Skin epidermis (tissue), 12 donors: ENCODE data around the gene HOXA4.

Experiments used
- H3K27ac ChIP-seq, 21 experiments: fragments of 200-600 bp; sonication (generic) in 11 of 21; one replicate each; pipeline ENCODE4 v1.5.0; 2020; ENCODE audit warnings: mild to moderate bottlenecking in 3 of 21, inconsistent platforms in 2 of 21, moderate library complexity in 2 of 21
- H3K4me3 ChIP-seq, 7 experiments: fragments of 200-600 bp; sonication (generic) in 2 of 7; one replicate each; pipeline ENCODE4 v1.5.0; 2020; ENCODE audit warnings: inconsistent platforms in 2 of 7, mild to moderate bottlenecking in 2 of 7, moderate library complexity in 1 of 7

HOXA4 gene

DNA sequence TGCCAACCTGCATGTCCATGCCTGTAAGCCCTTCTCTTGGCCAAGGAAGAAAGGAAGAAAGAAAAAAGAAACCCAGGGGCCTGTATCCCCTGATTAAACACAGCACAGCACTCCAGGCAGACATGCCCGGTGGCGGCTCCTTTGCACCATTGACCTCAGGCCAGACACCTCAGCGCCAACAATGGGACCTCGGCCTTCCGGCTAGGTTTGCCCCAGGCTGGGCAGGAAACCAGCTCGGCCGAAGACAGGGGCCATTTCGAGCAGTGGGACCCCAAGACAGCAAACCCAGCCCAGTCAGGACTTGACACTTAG lies 40.7 kb upstream of the HOXA4 start:
- peak overlapping the region in 2 of 7 experiments; percentile 5 to 44 for H3K4me3 ChIP-seq
- peak overlapping the region in 7 of 21 experiments; percentile 35 to 97 (median 83) for H3K27ac ChIP-seq

DNA sequence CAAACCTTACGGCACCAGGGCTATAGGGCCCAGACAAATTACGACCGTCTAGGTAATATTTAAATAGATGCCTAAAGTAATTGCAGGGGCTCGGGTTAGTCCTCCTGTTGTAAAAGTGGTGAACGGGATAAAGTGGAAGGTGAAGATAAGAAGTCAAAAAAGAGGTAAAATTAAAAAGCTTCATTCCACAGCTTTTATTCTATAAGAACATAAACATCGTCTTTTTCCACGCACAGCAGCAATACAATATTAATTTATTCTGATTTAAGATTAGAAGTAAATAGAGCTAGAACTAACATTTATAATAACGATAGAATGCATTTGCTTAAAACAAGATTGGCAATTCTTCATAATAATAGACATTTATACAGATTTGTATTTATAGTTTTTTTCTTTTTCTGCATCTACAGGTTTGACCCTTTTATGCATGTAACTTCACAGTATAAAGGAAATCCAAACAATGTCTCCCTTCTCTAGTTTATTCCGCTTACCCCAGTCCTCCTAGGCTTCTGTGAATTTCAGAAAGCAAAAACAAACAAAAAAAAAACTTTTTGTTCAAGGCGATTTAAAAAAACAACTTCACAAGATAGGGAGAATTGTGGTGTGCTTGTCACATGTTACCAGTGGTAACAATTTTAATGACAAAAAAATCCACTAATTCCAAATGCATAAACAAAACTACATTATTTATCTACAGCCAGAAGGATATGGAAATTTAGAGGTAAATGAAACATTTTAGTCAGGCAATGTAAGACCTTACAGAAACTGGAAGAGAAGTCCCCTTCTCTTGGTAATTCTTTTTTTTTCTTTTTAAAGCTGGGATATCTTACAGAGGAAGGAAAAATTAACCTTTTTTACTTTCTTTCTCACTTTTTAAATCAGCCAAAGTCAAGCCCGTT lies 40.1 kb upstream of the HOXA4 start:
- Histone ChIP-seq H3K27ac (peak overlapping the region in 10 of 21 experiments; percentile 56 to 97 (median 88)), H3K4me3 (peak overlapping the region in 4 of 7 experiments; percentile 29 to 44 (median 36))

DNA sequence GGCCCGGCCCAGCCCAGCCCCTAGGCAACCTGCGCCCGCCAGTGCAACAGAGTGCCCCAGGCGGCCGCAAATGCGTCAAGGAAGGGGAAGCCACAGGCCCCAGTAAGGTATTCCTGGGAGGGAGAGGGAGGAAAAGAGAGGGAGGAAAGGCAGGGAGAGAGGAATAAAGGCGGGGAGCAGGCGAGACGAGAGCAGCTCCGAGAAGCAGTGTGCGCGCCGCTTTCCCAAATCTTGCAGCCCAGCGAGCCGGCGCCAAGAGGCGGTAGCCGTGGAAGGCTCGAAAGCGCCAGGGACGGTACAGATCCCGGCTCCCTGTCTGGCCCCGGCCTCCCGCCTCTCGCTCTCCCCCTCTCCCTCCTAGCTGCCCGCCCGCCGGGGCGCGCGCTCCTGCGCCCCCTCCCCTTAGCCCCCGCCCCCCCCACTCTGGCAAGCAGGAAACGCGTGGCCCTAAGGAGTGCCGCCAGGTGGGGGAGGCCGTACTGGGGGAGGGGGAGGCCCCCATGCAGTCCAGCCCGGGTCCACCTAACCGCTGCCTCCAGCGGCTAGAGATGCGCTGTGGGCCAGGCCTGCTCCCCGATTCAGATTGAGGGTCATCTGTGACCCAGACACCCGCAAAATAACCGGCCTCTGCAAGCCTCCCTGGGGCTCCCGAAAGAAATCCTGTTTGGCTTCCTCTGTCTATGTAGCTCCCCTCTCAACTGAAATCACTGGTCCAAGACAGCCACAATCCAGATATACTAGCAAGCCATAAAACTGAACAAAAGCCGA lies 39.3 kb upstream of the HOXA4 start:
- H3K4me3 ChIP-seq = peak overlapping the region; percentile 0 to 37 (median 29)
- H3K27ac ChIP-seq = peak overlapping the region in 12 of 21 experiments; percentile 42 to 97 (median 84)

DNA sequence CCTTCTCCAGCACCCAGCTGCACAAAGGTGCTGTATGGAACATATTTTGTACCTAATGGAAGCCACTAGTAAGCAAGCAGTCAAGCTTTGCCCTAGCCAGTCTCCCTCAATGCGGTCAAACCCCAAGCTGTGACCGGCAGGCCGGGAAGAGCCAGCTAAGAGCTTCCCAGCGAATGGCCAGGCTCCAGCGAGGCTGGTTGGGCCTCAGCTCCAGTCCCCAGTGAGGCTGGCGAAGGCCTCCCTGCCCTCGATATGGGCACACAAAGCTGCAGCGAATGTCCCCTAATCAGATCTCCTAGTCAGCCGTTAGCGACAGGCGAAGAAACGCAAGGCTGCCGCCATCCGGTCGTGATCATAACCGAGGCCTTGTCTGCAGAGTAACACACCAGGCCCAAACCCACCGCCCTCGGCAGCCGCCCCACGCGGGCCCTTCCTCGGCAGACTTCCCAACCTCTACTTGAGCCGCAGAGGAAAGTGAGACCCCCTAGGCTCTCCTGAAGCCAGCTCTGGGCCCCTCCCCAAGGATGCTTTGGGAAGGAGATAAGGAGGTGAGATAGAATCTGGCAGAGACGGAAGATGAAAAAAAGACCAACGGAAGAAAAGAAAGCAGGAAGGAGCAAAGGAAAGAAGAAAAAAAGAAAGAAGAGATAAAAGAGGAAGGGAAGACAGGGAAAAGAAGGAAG lies 37.8 kb upstream of the HOXA4 start:
- H3K27ac ChIP-seq = peak overlapping the region in 11 of 21 experiments; percentile 9 to 97 (median 85)
- H3K4me3 ChIP-seq = peak overlapping the region in 3 of 7 experiments; percentile 29 to 37 (median 34)

DNA sequence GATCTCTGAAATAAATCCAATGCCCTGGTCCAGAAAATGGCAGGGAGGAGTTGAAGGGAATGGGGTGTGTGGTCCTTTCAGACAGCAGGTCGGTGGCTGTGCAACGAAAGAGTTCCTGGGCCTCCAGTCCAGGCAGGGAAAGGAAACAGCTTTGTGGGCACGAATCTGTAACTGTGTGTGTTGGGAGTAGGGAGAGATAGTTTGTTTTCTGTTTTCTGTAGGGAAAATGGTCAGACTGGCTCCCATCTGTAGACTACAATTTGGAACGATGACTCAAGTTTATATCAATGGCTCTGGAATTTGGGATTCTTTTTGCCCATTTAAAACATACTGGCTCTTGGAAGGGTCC lies 37.3 kb upstream of the HOXA4 start:
- Histone ChIP-seq H3K27ac (peak overlapping the region in 11 of 21 experiments; percentile 9 to 97 (median 85)), H3K4me3 (peak overlapping the region in 1 of 7 experiments; percentile 34)

DNA sequence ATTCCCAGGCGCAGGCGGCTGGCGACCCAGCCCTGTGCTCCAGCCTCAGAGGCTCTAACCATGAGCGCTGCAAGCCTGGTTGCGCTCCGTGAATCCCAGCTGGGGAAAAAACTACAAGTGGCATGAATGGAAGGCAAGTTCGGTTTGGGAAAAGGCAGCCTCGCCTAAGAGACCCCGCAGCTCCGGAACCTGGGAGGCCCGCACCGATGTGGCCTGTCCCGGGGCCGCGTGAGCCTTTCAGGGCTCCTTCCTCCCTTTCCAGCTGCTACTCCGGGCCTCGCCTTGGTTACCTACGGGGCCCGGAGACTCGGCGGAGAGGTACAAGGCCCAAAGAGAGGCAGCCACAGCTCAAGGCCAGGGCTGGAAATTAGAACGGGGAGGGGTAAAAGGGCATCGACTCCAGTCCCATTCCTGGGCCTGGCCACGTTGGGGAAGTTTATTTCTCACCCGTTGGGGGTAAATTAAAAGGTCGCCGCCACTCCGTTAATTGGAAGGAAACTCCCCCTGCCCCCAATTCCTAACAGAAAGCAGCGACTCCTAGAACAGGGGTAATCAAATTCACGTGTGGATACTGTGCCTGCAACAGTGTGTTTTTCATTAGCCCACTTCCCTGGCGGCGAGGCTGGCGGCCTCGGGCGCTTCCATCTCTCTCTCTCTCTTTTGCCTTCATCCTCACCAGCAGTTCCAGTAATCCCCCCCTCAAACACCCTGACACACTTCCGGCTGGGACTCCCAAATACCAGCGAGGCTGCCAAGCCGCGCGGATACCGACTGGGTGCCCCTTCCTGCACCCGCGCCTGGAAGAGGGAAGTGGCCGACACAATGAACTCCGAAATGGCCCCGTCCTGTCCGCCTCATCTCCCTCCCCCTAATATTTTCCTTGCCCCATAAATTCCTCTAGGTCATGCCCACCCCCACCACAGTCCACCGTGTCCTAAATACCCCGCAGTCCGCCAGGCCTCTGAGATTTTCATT lies 36.3 kb upstream of the HOXA4 start:
- Histone ChIP-seq H3K4me3 (peak overlapping the region in 5 of 7 experiments; percentile 24 to 65 (median 57)), H3K27ac (peak overlapping the region in 11 of 21 experiments; percentile 48 to 97 (median 84))

DNA sequence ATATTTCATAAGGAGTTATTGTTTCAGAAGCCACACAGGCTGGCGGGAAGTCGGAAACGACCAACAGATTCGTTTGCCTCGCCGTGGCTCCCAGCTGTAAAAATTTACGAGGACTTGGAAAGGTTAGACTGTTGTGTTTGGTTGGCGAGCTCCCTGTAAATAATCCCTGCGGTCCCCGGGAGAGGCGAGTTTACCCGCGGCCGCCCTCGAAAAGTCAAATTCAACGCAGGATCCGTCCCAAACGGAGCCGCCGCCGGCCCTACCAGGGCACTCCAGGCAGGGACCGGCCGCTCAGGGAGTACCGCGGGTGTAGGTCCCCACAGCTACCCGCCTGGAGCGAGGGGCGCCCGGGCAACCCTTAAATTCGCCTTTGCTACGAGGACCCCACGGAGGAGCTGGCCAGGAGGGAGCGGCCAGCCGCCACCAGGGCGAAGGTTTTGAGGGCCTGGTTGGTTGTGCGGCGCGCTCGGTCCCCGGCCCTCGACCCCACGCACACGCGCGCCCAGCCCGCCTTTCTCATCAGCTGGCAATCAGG lies 35.5 kb upstream of the HOXA4 start:
- H3K4me3 ChIP-seq = peak overlapping the region in 6 of 7 experiments; percentile 24 to 65 (median 53)

DNA sequence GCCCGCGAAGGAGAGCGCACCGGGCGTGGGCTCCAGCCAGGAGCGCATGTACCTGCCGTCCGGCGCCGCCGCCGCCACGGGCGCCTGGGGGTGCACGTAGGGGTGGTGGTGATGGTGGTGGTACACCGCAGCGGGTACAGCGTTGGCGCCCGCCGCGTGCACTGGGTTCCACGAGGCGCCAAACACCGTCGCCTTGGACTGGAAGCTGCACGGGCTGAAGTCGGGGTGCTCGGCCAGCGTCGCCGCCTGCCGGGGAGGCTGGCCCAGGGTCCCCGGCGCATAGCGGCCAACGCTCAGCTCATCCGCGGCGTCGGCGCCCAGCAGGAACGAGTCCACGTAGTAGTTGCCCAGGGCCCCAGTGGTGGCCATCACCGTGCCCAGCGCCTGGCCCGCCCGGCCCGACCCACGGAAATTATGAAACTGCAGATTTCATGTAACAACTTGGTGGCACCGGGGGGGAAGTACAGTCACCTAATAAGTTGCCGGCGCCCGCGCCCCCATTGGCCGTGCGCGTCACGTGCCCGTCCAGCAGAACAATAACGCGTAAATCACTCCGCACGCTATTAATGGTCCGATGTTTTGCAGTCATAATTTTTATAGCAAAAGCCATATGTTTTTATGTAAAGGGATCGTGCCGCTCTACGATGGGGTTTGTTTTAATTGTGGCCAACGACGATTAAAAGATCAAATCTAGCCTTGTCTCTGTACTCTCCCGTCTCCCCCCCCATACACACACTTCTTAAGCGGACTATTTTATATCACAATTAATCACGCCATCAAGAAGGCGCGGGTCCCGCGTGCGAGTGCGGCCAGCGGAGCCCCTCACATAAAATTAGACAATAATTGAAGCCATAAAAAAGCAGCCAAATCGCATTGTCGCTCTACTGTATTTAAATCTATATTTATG lies 34.8 kb upstream of the HOXA4 start, which contains the start of gene HOXA9:
Gene HOXA9, minus strand, starts transcription at position 449 of the 907 bp plus-strand sequence. Its CDS starts 80 bp downstream, at position 369.
- H3K27ac ChIP-seq = peak within 1 kb of the TSS in 14 of 21 experiments; percentile 8 to 97 (median 82)
- peak within 1 kb of the TSS; percentile 24 to 65 (median 49) for H3K4me3 ChIP-seq

More for the DNA sequence above, 35.5 kb upstream of the HOXA4 start:
- peak overlapping the region in 12 of 21 experiments; percentile 48 to 97 (median 84) for H3K27ac ChIP-seq

DNA sequence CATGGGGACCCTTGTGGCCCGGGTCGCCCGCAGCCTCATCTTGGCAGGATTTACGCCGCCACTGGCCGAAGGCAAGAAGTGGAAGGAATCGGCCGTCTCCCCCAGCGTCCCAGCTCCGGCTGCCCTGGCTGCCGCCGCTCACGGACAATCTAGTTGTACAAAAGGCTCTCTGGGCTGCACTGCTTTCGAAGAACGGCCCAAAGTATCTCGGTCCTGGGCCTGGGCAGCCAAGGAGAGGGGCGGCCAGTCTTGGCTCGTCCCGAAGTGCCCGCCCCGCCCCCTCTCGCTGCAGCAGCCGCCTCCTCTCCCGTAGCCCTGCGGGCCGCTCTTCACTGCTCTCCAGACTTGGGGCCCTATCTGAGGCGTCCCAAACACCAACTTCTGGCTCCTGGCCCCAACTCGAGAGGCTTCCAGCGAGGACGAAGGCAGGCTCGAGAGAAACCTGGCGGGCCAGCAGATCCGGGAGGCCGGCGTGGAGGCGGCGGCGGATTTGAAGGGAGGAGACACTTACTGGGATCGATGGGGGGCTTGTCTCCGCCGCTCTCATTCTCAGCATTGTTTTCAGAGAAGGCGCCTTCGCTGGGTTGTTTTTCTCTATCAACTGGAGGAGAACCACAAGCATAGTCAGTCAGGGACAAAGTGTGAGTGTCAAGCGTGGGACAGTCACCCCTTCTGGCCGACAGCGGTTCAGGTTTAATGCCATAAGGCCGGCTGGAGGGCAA lies 34.0 kb upstream of the HOXA4 start:
- Histone ChIP-seq H3K27ac (peak overlapping the region in 13 of 21 experiments; percentile 8 to 97 (median 83)), H3K4me3 (peak overlapping the region; percentile 24 to 65 (median 49))

DNA sequence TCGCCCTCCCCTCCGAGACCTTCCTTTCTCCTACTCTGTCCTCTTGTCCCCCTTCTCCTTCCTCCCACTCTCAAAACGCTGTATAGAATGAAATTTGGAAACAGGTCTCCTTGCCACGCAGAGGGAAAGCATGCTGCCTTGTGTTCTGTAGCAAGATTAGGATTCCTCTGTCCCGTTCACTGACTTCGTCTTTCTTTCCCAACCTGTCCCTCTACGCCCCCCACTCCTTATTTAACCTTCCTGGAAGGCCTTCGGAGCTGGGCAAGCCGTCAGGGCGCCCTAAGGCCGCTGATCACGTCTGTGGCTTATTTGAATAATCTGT lies 33.4 kb upstream of the HOXA4 start:
- Histone ChIP-seq H3K4me3 (peak overlapping the region; percentile 24 to 65 (median 49)), H3K27ac (peak overlapping the region in 11 of 21 experiments; percentile 1 to 97 (median 84))

DNA sequence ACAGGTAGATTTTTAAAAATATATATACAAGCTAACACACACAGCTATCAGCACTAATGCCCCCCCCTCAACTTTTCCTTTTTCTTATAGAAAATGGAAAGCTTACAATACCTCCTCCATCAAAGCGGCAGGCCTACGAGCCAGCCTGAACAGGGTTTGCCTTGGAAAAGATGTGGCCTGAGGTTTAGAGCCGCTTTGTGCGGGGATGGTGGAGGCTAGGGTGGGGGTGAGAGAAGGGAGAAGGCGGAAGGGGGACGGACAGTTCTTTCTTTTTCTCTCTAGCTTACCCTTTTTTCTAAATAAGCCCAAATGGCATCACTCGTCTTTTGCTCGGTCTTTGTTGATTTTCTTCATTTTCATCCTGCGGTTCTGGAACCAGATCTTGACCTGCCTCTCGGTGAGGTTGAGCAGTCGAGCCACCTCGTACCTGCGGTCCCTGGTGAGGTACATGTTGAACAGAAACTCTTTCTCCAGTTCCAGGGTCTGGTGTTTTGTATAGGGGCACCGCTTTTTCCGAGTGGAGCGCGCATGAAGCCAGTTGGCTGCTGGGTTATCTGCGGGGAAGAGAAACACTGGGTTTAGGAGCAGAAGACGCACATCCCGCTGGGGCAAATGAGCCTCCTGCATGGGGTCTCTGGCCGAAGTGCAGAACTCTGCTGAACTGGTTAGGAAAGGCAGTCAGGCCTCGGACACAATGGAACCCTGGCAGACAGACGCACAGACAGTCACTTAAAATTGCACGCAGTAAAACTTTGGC lies 32.9 kb upstream of the HOXA4 start:
- Histone ChIP-seq H3K27ac (peak overlapping the region in 9 of 21 experiments; percentile 1 to 97 (median 92)), H3K4me3 (peak overlapping the region in 5 of 7 experiments; percentile 42 to 65 (median 57))

DNA sequence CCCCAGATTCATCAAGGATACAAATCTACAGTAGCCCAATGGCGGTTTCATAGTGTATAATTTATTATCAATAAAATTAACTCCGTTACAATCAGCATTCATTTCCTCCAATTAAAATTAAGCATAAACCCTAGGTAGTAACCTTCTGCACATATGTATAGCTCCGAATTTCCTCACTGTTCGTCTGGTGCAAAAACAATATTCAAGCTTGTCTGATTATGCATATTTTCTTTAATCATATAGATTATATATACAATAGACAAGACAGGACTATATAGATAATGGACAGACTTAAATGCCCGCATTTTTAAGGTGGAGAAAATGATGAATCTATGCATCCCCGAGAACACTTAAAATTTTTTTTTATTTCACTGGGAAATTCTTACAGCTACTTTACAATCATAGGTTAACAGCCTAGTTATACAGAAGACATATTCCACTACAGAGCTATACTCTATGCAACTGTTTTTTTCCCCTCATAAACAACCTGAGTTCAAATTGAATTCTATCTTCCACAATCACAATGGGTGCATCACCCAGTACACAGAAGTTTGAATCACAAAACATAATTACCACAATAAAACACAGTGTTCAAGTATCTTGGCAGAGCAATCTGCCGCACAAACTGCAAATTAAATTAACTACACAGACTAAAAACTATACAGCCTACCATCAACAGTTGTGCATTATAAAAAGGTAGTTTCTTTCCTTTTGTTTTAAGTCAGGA lies 32.2 kb upstream of the HOXA4 start:
- peak overlapping the region in 5 of 21 experiments; percentile 3 to 97 (median 94) for H3K27ac ChIP-seq
- H3K4me3 ChIP-seq = peak overlapping the region in 3 of 7 experiments; percentile 49 to 65 (median 64)

DNA sequence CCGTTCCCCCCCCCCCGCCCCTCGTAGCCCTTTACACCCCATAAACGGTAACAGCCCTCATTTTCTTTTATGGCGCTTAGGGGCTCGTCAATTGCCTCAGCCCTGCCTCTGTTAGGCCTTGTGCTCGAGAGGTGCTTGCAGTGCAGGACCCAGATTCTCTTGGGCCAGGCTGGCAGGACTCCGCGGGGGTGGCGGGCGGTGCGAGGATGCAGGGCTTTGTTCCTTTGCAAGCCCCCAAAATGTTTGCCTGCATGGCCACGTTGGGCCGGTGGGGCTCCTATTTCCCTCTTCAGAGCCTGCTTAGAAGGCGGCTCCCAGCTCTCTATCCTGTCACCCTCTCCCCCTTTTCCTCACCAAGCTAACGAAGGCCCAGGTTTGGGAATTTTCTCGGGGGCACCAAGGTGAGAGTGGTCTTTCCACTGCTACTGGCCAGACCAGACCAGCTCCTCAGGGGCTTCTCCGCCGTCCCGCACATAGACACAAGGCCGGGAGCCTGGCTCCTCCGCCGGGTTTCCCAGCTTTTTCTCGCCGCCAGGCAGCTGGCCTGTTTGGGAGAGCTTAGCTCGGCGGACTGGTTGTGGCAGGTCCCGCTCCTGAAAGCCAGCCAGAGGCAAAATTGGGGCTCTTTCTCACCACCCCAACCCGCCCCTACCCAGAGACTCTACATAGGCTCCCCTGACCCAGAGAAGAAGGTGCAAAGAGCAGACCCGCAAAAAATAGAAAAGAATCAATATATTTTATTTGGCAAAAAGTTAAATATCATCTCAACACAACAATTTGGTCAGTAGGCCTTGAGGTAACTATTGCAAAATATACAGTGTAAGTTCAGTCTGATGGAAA lies 31.4 kb upstream of the HOXA4 start:
- Histone ChIP-seq H3K27ac (peak overlapping the region in 14 of 21 experiments; percentile 11 to 94 (median 68)), H3K4me3 (peak overlapping the region in 6 of 7 experiments; percentile 53 to 65 (median 62))

DNA sequence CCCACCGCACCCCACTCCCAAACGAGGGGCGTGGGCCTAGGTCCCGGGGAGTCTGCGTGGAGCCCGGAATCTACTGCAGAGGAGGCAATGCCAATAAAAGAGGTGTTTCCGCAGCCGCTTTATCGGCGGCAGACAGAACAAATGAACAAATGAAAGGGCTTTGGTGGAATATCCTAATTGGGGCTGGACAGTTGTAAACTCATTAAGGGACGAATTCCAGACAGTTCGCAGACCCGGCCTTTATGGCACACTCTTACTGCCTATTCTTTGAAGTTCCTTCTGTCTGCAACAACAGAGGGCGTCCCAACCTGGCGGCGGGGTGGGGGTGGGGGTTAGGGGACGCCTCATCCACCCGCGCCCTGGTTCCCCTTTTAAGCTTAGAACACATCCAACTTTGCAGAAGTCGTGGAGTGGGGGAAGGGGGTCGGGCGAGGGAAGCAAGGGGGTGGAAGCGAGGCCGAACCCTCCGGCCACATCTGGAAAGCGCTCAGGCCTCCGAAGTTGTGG lies 30.7 kb upstream of the HOXA4 start:
- Histone ChIP-seq H3K4me3 (peak overlapping the region; percentile 51 to 65 (median 62)), H3K27ac (peak overlapping the region in 14 of 21 experiments; percentile 9 to 94 (median 71))
